SU-DHL-6 (cell line): ENCODE results near the gene TNFRSF12A.

Experiments
- H2AFZ ChIP-seq: fragments of 200-600 bp; sonication (generic); 2 replicates; pipeline ENCODE4 v1.6.1; 2014; ENCODE audit warnings: low read depth, mild to moderate bottlenecking, moderate library complexity, mixed read lengths, antibody characterized with exemption, low read length; ENCODE audit not compliant: severe bottlenecking
- H3F3A ChIP-seq: fragments of 200-600 bp; shearing (Covaris generic); 2 replicates; pipeline ENCODE4 v1.6.0; 2016; ENCODE audit warnings: antibody characterized with exemption, mild to moderate bottlenecking; ENCODE audit not compliant: insufficient read depth
- H3K27ac ChIP-seq: fragments of 200-600 bp; sonication (generic); 2 replicates; pipeline ENCODE4 v1.5.1; 2016; ENCODE audit warnings: low read depth, mild to moderate bottlenecking, low read length, moderate library complexity, mixed read lengths
- H3K27me3 ChIP-seq: fragments of 200-600 bp; sonication (generic), shearing (Covaris generic); 2 replicates; pipeline ENCODE4 v1.6.0; 2014; ENCODE audit warnings: mild to moderate bottlenecking, low read length
- H3K36me3 ChIP-seq: fragments of 200-600 bp; sonication (generic); 2 replicates; pipeline ENCODE4 v1.6.1; 2014; ENCODE audit warnings: mild to moderate bottlenecking, low read length, mixed read lengths
- H3K4me2 ChIP-seq: fragments of 300-600, 200-600 bp; shearing (Covaris generic), sonication (generic); 2 replicates; pipeline ENCODE4 v1.6.0; 2014; ENCODE audit warnings: low read length, low read depth, mild to moderate bottlenecking; ENCODE audit not compliant: poor library complexity, severe bottlenecking
- H3K4me3 ChIP-seq: fragments of 200-600 bp; sonication (generic); 2 replicates; pipeline ENCODE4 v1.5.1; 2014; ENCODE audit warnings: antibody characterized with exemption, low read length, mild to moderate bottlenecking, mixed read lengths; ENCODE audit not compliant: insufficient read depth, poor library complexity, severe bottlenecking
- H3K79me2 ChIP-seq: fragments of 200-600 bp; sonication (generic); 2 replicates; pipeline ENCODE4 v1.6.1; 2014; ENCODE audit warnings: mild to moderate bottlenecking, low read length, moderate library complexity; ENCODE audit not compliant: insufficient read depth
- H3K9ac ChIP-seq: fragments of 200-600 bp; sonication (generic); 2 replicates; pipeline ENCODE4 v1.7.0; 2014; ENCODE audit warnings: mild to moderate bottlenecking, low read length
- H3K9me2 ChIP-seq: fragments of 200-600 bp; sonication (generic); replicated peaks from 2 replicates; pipeline ENCODE4 v1.6.1; 2014; ENCODE audit warnings: low read length; ENCODE audit not compliant: insufficient read depth
- H3K9me3 ChIP-seq: fragments of 200-600 bp; sonication (generic); 2 replicates; pipeline ENCODE4 v1.6.1; 2014; ENCODE audit warnings: low read length, mixed read lengths; ENCODE audit not compliant: insufficient read depth
- H4K20me1 ChIP-seq: fragments of 200-600 bp; sonication (generic); 2 replicates; pipeline ENCODE4 v1.6.1; 2014; ENCODE audit warnings: low read depth, mild to moderate bottlenecking, antibody characterized with exemption, low read length, moderate library complexity, mixed read lengths
- CTCF ChIP-seq: fragments of 200-600 bp; sonication (generic); IDR thresholded peaks from one replicate; pipeline ENCODE4 v1.5.1; 2017; ENCODE audit warnings: antibody characterized with exemption, mild to moderate bottlenecking, low read length, moderate library complexity; ENCODE audit not compliant: insufficient read depth, poor library complexity, severe bottlenecking
- EZH2phosphoT487 ChIP-seq: fragments of 200-600 bp; sonication (generic), shearing (Covaris generic); conservative IDR thresholded peaks from 2 replicates; pipeline ENCODE4 v1.6.1; 2018; ENCODE audit warnings: mild to moderate bottlenecking, antibody characterized with exemption, low read length, moderate library complexity, mixed read lengths

The TNFRSF12A gene

GRCh38 chr16:3036726-3037315 is 16.7 kb downstream of the TNFRSF12A start, which contains the start of gene BICDL2:
TSS of gene BICDL2 (minus strand) at chr16:3036944. CDS start at chr16:3035496, 1,448 bp downstream.
- TF ChIP-seq EZH2phosphoT487 (no peak), CTCF (no peak)
- Histone ChIP-seq H3K4me3 (no peak within 1 kb of the TSS), H3K9me3 (no peaks in the 10 kb centered on the region), H3K36me3 (no peaks in the 10 kb centered on the region), H3F3A (no peaks in the 10 kb centered on the region), H3K27ac (no peak within 1 kb of the TSS), H3K9me2 (no peaks in the 10 kb centered on the region), H3K27me3 (no peaks in the 10 kb centered on the region), H3K4me2 (no peak within 1 kb of the TSS), H3K79me2 (no peaks in the 10 kb centered on the region), H2AFZ (no peak within 1 kb of the TSS), H4K20me1 (no peaks in the 10 kb centered on the region), H3K9ac (no peak within 1 kb of the TSS)

GRCh38 chr16:3038256-3038655 is 18.1 kb downstream of the TNFRSF12A start:
- Histone ChIP-seq H3K9ac (no peak overlapping the region), H3K36me3 (no peaks in the 10 kb centered on the region), H3K9me2 (no peaks in the 10 kb centered on the region), H3F3A (no peaks in the 10 kb centered on the region), H3K4me2 (no peak overlapping the region), H3K27ac (no peak overlapping the region), H3K79me2 (no peaks in the 10 kb centered on the region), H3K9me3 (no peaks in the 10 kb centered on the region), H3K4me3 (no peak overlapping the region), H4K20me1 (no peaks in the 10 kb centered on the region), H3K27me3 (no peaks in the 10 kb centered on the region), H2AFZ (no peak overlapping the region)
- TF ChIP-seq EZH2phosphoT487 (no peak), CTCF (no peak)

- no peaks in the 10 kb centered on the region for H3K36me3 ChIP-seq
- no peak overlapping the region for H2AFZ ChIP-seq
- no peak overlapping the region for H3K4me3 ChIP-seq
- no peaks in the 10 kb centered on the region for H3F3A ChIP-seq
- H3K9ac ChIP-seq = no peak overlapping the region
- H4K20me1 ChIP-seq = no peaks in the 10 kb centered on the region
- no peaks in the 10 kb centered on the region for H3K9me2 ChIP-seq
- TF ChIP-seq CTCF (no peak), EZH2phosphoT487 (no peak)
- H3K27me3 ChIP-seq = no peaks in the 10 kb centered on the region
- H3K9me3 ChIP-seq = no peaks in the 10 kb centered on the region
- H3K27ac ChIP-seq = no peak overlapping the region
- no peaks in the 10 kb centered on the region for H3K79me2 ChIP-seq
- H3K4me2 ChIP-seq = no peak overlapping the region
These were observed 18.7 kb downstream of the TNFRSF12A start for GRCh38 chr16:3038896-3039295.
